Loucy (cell line): ENCODE results near the gene PTPRN2.

ENCODE experiments used
- EZH2phosphoT487 ChIP-seq: fragments of 200-600 bp; IDR thresholded peaks from 2 replicates; pipeline ENCODE4 v1.6.1; 2018; ENCODE audit warnings: antibody characterized with exemption, mild to moderate bottlenecking, moderate library complexity, borderline replicate concordance
- TF ChIP-seq, protein P1 (sequence below): fragments of 200-600 bp; sonication (generic); conservative IDR thresholded peaks from 2 replicates; pipeline ENCODE4 v1.5.1; 2014; ENCODE audit warnings: mild to moderate bottlenecking, antibody characterized with exemption, low read length

DNA sequence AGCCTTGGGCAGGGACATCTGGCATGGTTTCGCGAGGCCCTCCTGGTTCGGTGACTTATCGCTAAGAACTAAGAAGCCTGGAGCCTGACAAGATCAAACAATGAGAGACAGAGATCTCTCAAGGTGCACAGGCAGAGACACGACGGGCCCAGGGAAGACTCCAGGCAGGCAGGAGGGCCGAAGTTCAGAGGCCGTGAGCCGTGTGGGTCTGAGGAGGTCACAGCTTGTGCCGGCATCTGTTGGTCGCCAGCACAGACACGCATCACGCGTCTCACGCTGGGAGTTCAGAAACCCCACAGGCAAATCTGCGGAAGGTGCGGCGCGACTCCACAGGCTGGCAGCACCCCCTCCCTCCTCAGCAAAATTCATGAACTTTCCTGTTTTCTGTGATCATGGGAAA lies 936.8 kb downstream of the PTPRN2 start:
- TF ChIP-seq, protein P1, sequence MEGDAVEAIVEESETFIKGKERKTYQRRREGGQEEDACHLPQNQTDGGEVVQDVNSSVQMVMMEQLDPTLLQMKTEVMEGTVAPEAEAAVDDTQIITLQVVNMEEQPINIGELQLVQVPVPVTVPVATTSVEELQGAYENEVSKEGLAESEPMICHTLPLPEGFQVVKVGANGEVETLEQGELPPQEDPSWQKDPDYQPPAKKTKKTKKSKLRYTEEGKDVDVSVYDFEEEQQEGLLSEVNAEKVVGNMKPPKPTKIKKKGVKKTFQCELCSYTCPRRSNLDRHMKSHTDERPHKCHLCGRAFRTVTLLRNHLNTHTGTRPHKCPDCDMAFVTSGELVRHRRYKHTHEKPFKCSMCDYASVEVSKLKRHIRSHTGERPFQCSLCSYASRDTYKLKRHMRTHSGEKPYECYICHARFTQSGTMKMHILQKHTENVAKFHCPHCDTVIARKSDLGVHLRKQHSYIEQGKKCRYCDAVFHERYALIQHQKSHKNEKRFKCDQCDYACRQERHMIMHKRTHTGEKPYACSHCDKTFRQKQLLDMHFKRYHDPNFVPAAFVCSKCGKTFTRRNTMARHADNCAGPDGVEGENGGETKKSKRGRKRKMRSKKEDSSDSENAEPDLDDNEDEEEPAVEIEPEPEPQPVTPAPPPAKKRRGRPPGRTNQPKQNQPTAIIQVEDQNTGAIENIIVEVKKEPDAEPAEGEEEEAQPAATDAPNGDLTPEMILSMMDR, result no peak
- no peak for TF ChIP-seq EZH2phosphoT487
